ENCODE measurements around the gene APH1A. TPM values are rescaled to one million over a fixed set of nuclear protein-coding genes. Genes with fewer than 3 reads are reported as not detected.

Gene APH1A
- total and polyA plus RNA-seq, 9 of the 15 experiments (the other 6 are each of a cell fraction or from before 2014, with no cell fraction given) = 5.6 to 123 (median 77.0) TPM

- TF ChIP-seq PHTF2 (CRISPR knock-in tag; IDR thresholded peaks at IDR 0.05) (no peak), BCOR (IDR thresholded peaks at IDR 0.05) (peak; percentile 53), ARHGAP35 (IDR thresholded peaks at IDR 0.05; ENCODE audit: partially characterized antibody) (no peak), NBN (IDR thresholded peaks at IDR 0.05; ENCODE audit: low read depth) (peak; percentile 91), PURB (CRISPR knock-in tag; IDR thresholded peaks at IDR 0.05; ENCODE audit: low read depth) (no peak), TAF1 (IDR thresholded peaks at IDR 0.05; ENCODE audit: control insufficient read depth, extremely low read depth, insufficient read depth, low read length, severe bottlenecking) (peak; percentile 100), SNRNP70 (optimal IDR thresholded peaks at IDR 0.05; ENCODE audit: low read depth, low read length) (no peak), ESRRA (IDR thresholded peaks at IDR 0.05; ENCODE audit: borderline replicate concordance, low read depth) (peak; percentile 38), FOXM1 (IDR thresholded peaks at IDR 0.05; ENCODE audit: low read depth) (peak; percentile 99), FOXM1 (CRISPR knock-in tag; IDR thresholded peaks at IDR 0.05; ENCODE audit: low read depth) (no peak), XRCC4 (IDR thresholded peaks at IDR 0.05; ENCODE audit: extremely low read depth, insufficient read depth, insufficient read length) (no peak), BHLHE40 (IDR thresholded peaks at IDR 0.05; ENCODE audit: low read length) (peak; percentile 59), DPF2 (IDR thresholded peaks at IDR 0.05) (peak; percentile 62), TBL1XR1 (IDR thresholded peaks at IDR 0.05; ENCODE audit: low read length in 2 of 2) (peak; percentile 23 to 36; a peak in 1 of 4 replicates), HMG20B (CRISPR knock-in tag; IDR thresholded peaks at IDR 0.05) (no peak), POLR2AphosphoS5 (IDR thresholded peaks at IDR 0.05; ENCODE audit: control insufficient read depth, insufficient read depth, low read depth, low read length) (peak; percentile 88), THRB (CRISPR knock-in tag; conservative IDR thresholded peaks at IDR 0.05) (peak; percentile 77), TEAD4 (IDR thresholded peaks at IDR 0.05; ENCODE audit: low read length) (peak; percentile 38; the same call in 1 of the 2 replicates), TEAD4 (CRISPR knock-in tag; IDR thresholded peaks at IDR 0.05; ENCODE audit: borderline replicate concordance) (no peak), HDAC1 (IDR thresholded peaks at IDR 0.05) (peak; percentile 64 to 88; a peak in 3 of 4 replicates), SOX6 (IDR thresholded peaks at IDR 0.05) (peak; percentile 47; the same call in 1 of the 2 replicates), CC2D1A (IDR thresholded peaks at IDR 0.05) (peak; percentile 86), CEBPG (CRISPR knock-in tag; IDR thresholded peaks at IDR 0.05) (no peak), CEBPG (tag; conservative IDR thresholded peaks at IDR 0.05 in 1 of 2, IDR thresholded peaks at IDR 0.05 in 1 of 2) (no peak), TAF7 (tag; IDR thresholded peaks at IDR 0.05) (peak; percentile 100), ZNF121 (CRISPR knock-in tag; conservative IDR thresholded peaks at IDR 0.05) (no peak), ADNP (tag; IDR thresholded peaks at IDR 0.05) (no peak), CGGBP1 (CRISPR knock-in tag; IDR thresholded peaks at IDR 0.05) (no peak), RBM17 (IDR thresholded peaks at IDR 0.05; ENCODE audit: borderline replicate concordance, low read depth, low read length) (no peak), U2AF2 (optimal IDR thresholded peaks at IDR 0.05; ENCODE audit: low read depth, low read length) (no peak), NR3C1 (CRISPR knock-in tag; IDR thresholded peaks at IDR 0.05) (no peak), ZNF589 (CRISPR knock-in tag; IDR thresholded peaks at IDR 0.05; ENCODE audit: low read depth) (peak; percentile 16; the same call in 1 of the 2 replicates)
Observed at GRCh38 chr1:150235852-150236613, 32.8 kb downstream of the APH1A start, which contains the start of gene ANP32E (continued).

Measured in K562 (cell line).